ENCODE results near the gene MX2.

DNA sequence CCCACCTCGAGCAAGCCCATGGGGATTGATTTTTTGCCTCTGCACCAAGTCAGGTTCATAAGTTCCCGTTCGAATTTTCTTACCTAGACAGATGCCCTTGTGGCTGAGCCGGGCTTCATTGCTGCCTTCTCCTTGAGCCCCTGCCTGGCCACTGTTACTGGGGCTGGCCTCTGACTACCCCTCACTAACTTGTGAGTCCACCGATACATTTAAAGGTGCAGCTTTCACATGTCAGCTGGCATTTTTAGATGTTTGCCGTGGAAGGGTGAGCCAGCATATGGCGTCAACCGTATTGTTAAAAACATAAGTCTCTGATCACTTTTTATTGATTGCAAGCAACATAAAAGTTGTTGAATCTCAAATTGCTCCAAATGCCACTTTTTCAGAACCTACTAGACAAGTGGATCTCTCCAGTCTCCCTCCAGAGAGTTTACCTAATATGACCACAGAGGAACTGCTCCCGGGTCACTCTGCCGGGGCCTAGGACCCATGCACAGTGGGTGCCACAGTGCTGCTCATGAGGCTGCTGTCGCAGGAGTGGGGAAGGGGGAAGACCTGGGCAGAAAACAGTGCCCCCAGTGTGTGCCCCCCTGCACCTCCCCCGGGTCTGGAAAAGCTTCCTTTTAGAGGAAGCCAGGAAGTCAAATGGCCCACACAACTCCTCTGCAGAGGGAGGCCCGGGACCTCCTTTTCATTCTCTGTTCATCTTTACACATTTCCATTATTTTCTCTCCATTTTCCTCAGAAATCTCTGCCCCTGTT lies 83.1 kb downstream of the MX2 start:
- TF ChIP-seq, protein P1, sequence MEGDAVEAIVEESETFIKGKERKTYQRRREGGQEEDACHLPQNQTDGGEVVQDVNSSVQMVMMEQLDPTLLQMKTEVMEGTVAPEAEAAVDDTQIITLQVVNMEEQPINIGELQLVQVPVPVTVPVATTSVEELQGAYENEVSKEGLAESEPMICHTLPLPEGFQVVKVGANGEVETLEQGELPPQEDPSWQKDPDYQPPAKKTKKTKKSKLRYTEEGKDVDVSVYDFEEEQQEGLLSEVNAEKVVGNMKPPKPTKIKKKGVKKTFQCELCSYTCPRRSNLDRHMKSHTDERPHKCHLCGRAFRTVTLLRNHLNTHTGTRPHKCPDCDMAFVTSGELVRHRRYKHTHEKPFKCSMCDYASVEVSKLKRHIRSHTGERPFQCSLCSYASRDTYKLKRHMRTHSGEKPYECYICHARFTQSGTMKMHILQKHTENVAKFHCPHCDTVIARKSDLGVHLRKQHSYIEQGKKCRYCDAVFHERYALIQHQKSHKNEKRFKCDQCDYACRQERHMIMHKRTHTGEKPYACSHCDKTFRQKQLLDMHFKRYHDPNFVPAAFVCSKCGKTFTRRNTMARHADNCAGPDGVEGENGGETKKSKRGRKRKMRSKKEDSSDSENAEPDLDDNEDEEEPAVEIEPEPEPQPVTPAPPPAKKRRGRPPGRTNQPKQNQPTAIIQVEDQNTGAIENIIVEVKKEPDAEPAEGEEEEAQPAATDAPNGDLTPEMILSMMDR (IDR thresholded peaks at IDR 0.05), result no peak
- no peak for TF ChIP-seq EZH2 (IDR thresholded peaks at IDR 0.05; ENCODE audit: borderline replicate concordance, insufficient read depth, low read depth, low read length, poor library complexity, severe bottlenecking)

Data from B cell (primary cell).